Neuronal stem cell (in vitro differentiated cells): ENCODE measurements around the gene FAM81A.

ENCODE experiments used
- DNase-seq: peaks from one replicate; pipeline ENCODE4 v3.0.0-alpha.2; 2013; ENCODE audit warnings: low spot score
- H2AFZ ChIP-seq: one replicate; pipeline ENCODE4 v1.6.1; 2013; ENCODE audit warnings: mild to moderate bottlenecking, low read length, inconsistent platforms
- H2AK5ac ChIP-seq: 2 replicates; pipeline ENCODE4 v1.6.1; 2013; ENCODE audit warnings: low read depth, mild to moderate bottlenecking, inconsistent platforms, low read length, moderate library complexity, mixed read lengths
- H2BK120ac ChIP-seq: 2 replicates; pipeline ENCODE4 v1.6.1; 2013; ENCODE audit warnings: low read depth, mild to moderate bottlenecking, inconsistent platforms, low read length, moderate library complexity, mixed read lengths
- H2BK12ac ChIP-seq: one replicate; pipeline ENCODE4 v1.6.1; 2013; ENCODE audit warnings: low read length, inconsistent platforms
- H2BK15ac ChIP-seq: 2 replicates; pipeline ENCODE4 v1.6.1; 2013; ENCODE audit warnings: mild to moderate bottlenecking, low read length, inconsistent platforms, mixed read lengths
- H2BK5ac ChIP-seq: one replicate; pipeline ENCODE4 v1.6.1; 2013; ENCODE audit warnings: inconsistent platforms, mild to moderate bottlenecking, low read length, moderate library complexity
- H3K14ac ChIP-seq: one replicate; pipeline ENCODE4 v1.6.1; 2013; ENCODE audit warnings: low read length, inconsistent platforms
- H3K18ac ChIP-seq: 2 replicates; pipeline ENCODE4 v1.6.1; 2013; ENCODE audit warnings: low read length, inconsistent platforms
- H3K23ac ChIP-seq: 2 replicates; pipeline ENCODE4 v1.6.1; 2013; ENCODE audit warnings: low read depth, mild to moderate bottlenecking, mixed read lengths, low read length, inconsistent platforms; ENCODE audit not compliant: poor library complexity
- H3K27ac ChIP-seq: replicated peaks from 3 replicates; pipeline ENCODE4 v1.5.1; 2013; ENCODE audit warnings: low read length, inconsistent platforms
- H3K27me3 ChIP-seq, 3 experiments: 2 replicates each; pipeline ENCODE4 v1.6.1; 2013; ENCODE audit warnings: low read length in 3 of 3, mild to moderate bottlenecking in 2 of 3, inconsistent platforms in 1 of 3, low read depth in 1 of 3, mixed read lengths in 1 of 3, moderate library complexity in 1 of 3; ENCODE audit not compliant: control insufficient read depth in 3 of 3, insufficient read depth in 3 of 3
- H3K36me3 ChIP-seq, 2 donors: replicated peaks in 1 of 2; 2 replicates each; pipeline ENCODE4 v1.6.1; 2013; ENCODE audit warnings: low read length in 2 of 2; ENCODE audit not compliant: control insufficient read depth in 2 of 2, insufficient read depth in 2 of 2
- H3K4ac ChIP-seq: 2 replicates; pipeline ENCODE4 v1.6.1; 2013; ENCODE audit warnings: inconsistent platforms, mild to moderate bottlenecking, low read length, moderate library complexity
- H3K4me1 ChIP-seq, 2 donors: 1 replicate in 1 of 2; 2 replicates in 1 of 2; pipeline ENCODE4 v1.6.1; 2013; ENCODE audit warnings: low read length in 2 of 2, low read depth in 1 of 2; ENCODE audit not compliant: control insufficient read depth in 2 of 2, insufficient read depth in 1 of 2
- H3K4me2 ChIP-seq: one replicate; pipeline ENCODE4 v1.6.1; 2013; ENCODE audit warnings: mild to moderate bottlenecking, low read length, inconsistent platforms; ENCODE audit not compliant: insufficient read depth, poor library complexity, severe bottlenecking
- H3K4me3 ChIP-seq, 2 donors: 2 replicates each; pipeline ENCODE4 v1.5.1; 2013; ENCODE audit warnings: low read length in 2 of 2, mild to moderate bottlenecking in 2 of 2, inconsistent platforms in 1 of 2, moderate library complexity in 1 of 2
- H3K79me1 ChIP-seq: one replicate; pipeline ENCODE4 v1.6.1; 2013; ENCODE audit warnings: low read depth, mild to moderate bottlenecking, inconsistent platforms, low read length, moderate library complexity
- H3K9ac ChIP-seq: one replicate; pipeline ENCODE4 v1.6.1; 2013; ENCODE audit warnings: mild to moderate bottlenecking, low read depth, low read length, inconsistent platforms; ENCODE audit not compliant: poor library complexity
- H3K9me3 ChIP-seq, 2 donors: replicated peaks in 1 of 2; 2 replicates each; pipeline versions ENCODE3 to v1.6.1; 2013; ENCODE audit warnings: low read length in 2 of 2, mild to moderate bottlenecking in 2 of 2, inconsistent platforms in 1 of 2, low read depth in 1 of 2, mixed read lengths in 1 of 2, moderate library complexity in 1 of 2; ENCODE audit not compliant: control insufficient read depth in 2 of 2, insufficient read depth in 1 of 2
- H4K8ac ChIP-seq: one replicate; pipeline ENCODE4 v1.6.1; 2013; ENCODE audit warnings: low read depth, mild to moderate bottlenecking, inconsistent platforms, low read length, moderate library complexity
- H4K91ac ChIP-seq: one replicate; pipeline ENCODE4 v1.6.1; 2013; ENCODE audit warnings: low read length, low read depth, mild to moderate bottlenecking, inconsistent platforms; ENCODE audit not compliant: poor library complexity
- WGBS, 2 donors: extraction: QIAGEN DNeasy Blood & Tissue Kit; methylation state at CpG; one replicate each; pipeline ENCODE4 v1.1.7; 2013; ENCODE audit warnings: missing lambda C conversion rate in 2 of 2, mixed read lengths in 1 of 2; ENCODE audit not compliant: insufficient read length in 2 of 2, insufficient replicate concordance in 1 of 2; ENCODE audit errors: extremely low coverage in 2 of 2; 5-methylcytosine and 5-hydroxymethylcytosine counted together

Gene FAM81A

GRCh38 chr15:59491062-59491461, 53.1 kb downstream of the FAM81A start:
- no CpG with 5 or more reads among the region's 5 CpGs for WGBS, 2 donors
- no peak for DNase-seq
- H3K9ac ChIP-seq: no peak overlapping the region
- H3K9me3 ChIP-seq: peaks cover 0 to 3% of the 10 kb centered on the region in 2 donors
- no peak overlapping the region for H4K91ac ChIP-seq
- H3K36me3 ChIP-seq: no peaks in the 10 kb centered on the region
- H3K27me3 ChIP-seq: no peaks in the 10 kb centered on the region
- H4K8ac ChIP-seq: no peak overlapping the region
- H2BK120ac ChIP-seq: no peak overlapping the region
- H2AFZ ChIP-seq: no peak overlapping the region
- H3K4ac ChIP-seq: no peak overlapping the region
- H2BK5ac ChIP-seq: no peak overlapping the region
- H2AK5ac ChIP-seq: no peak overlapping the region
- no peak overlapping the region for H3K18ac ChIP-seq
- no peak overlapping the region for H2BK12ac ChIP-seq
- peaks cover 0 to 2% of the 10 kb centered on the region in 2 donors for H3K4me1 ChIP-seq
- no peaks in the 10 kb centered on the region for H3K79me1 ChIP-seq
- no peak overlapping the region for H3K4me2 ChIP-seq
- H3K27ac ChIP-seq: no peak overlapping the region
- no peak overlapping the region for H3K23ac ChIP-seq
- H3K4me3 ChIP-seq: no peak overlapping the region
- no peak overlapping the region for H3K14ac ChIP-seq
- H2BK15ac ChIP-seq: no peak overlapping the region

- H3K14ac ChIP-seq: no peak overlapping the region
- no peak overlapping the region for H2AK5ac ChIP-seq
- no peaks in the 10 kb centered on the region for H3K79me1 ChIP-seq
- WGBS, 2 donors: no CpG with 5 or more reads among the region's 11 CpGs
- H4K91ac ChIP-seq: no peak overlapping the region
- H3K4me3 ChIP-seq: no peak overlapping the region
- no peak overlapping the region for H4K8ac ChIP-seq
- no peaks in the 10 kb centered on the region for H3K36me3 ChIP-seq
- no peak overlapping the region for H3K9ac ChIP-seq
- no peak overlapping the region for H3K18ac ChIP-seq
- no peak overlapping the region for H3K23ac ChIP-seq
- H2BK5ac ChIP-seq: no peak overlapping the region
- H3K4me1 ChIP-seq: peaks cover 0 to 2% of the 10 kb centered on the region in 2 donors
- no peak overlapping the region for H2BK12ac ChIP-seq
- no peak overlapping the region for H3K4me2 ChIP-seq
- peak overlapping the region; percentile 66 for H2AFZ ChIP-seq
- no peak overlapping the region for H3K4ac ChIP-seq
- no peak overlapping the region for H3K27ac ChIP-seq
- peak overlapping the region; percentile 6 for H2BK120ac ChIP-seq
- DNase-seq: peak; percentile 72
- H2BK15ac ChIP-seq: no peak overlapping the region
- peaks cover 0 to 3% of the 10 kb centered on the region in 2 donors for H3K9me3 ChIP-seq
- no peaks in the 10 kb centered on the region for H3K27me3 ChIP-seq
Observed at GRCh38 chr15:59492389-59493377, 54.7 kb downstream of the FAM81A start.

GRCh38 chr15:59501597-59501996, 63.6 kb downstream of the FAM81A start:
- Histone ChIP-seq H3K14ac (no peak overlapping the region), H3K4ac (no peak overlapping the region), H2BK120ac (no peak overlapping the region), H4K91ac (no peak overlapping the region), H3K4me3 (no peak overlapping the region), H4K8ac (no peak overlapping the region), H3K4me1 (no peaks in the 10 kb centered on the region), H2AK5ac (no peak overlapping the region), H3K27me3 (no peaks in the 10 kb centered on the region), H3K9me3 (no peaks in the 10 kb centered on the region), H3K23ac (no peak overlapping the region), H3K9ac (no peak overlapping the region), H3K36me3 (no peaks in the 10 kb centered on the region), H2BK12ac (no peak overlapping the region), H2BK5ac (no peak overlapping the region), H3K4me2 (no peak overlapping the region), H2AFZ (no peak overlapping the region), H2BK15ac (no peak overlapping the region), H3K18ac (no peak overlapping the region), H3K79me1 (no peaks in the 10 kb centered on the region), H3K27ac (no peak overlapping the region)
- peak; percentile 53 for DNase-seq
- WGBS, 2 donors: no CpG with 5 or more reads among the region's 5 CpGs

- Histone ChIP-seq H3K36me3 (no peaks in the 10 kb centered on the region), H3K23ac (no peak overlapping the region), H4K91ac (no peak overlapping the region), H3K4ac (no peak overlapping the region), H3K4me2 (no peak overlapping the region), H3K4me1 (no peaks in the 10 kb centered on the region), H2BK5ac (no peak overlapping the region), H3K9ac (no peak overlapping the region), H2BK120ac (no peak overlapping the region), H3K27ac (no peak overlapping the region), H3K4me3 (no peak overlapping the region), H2AK5ac (no peak overlapping the region), H2BK15ac (no peak overlapping the region), H3K9me3 (no peaks in the 10 kb centered on the region), H3K18ac (no peak overlapping the region), H3K79me1 (no peaks in the 10 kb centered on the region), H3K14ac (no peak overlapping the region), H2AFZ (no peak overlapping the region), H3K27me3 (no peaks in the 10 kb centered on the region), H2BK12ac (no peak overlapping the region), H4K8ac (no peak overlapping the region)
- WGBS, 2 donors: no CpG with 5 or more reads among the region's 2 CpGs
- DNase-seq: no peak
Observed at GRCh38 chr15:59515190-59515589, 77.2 kb downstream of the FAM81A start.
